Mesendoderm (in vitro differentiated cells): Measurements from ENCODE around the gene FRAT2.

Experiments
- DNase-seq: peaks from one replicate; pipeline ENCODE4 v3.0.0; 2013
- H2AK5ac ChIP-seq: 2 replicates; pipeline ENCODE4 v1.6.1; 2013; ENCODE audit warnings: low read length, inconsistent platforms
- H2BK120ac ChIP-seq: 2 replicates; pipeline ENCODE4 v1.6.1; 2013; ENCODE audit warnings: low read depth, mild to moderate bottlenecking, low read length, moderate library complexity, mixed read lengths
- H2BK15ac ChIP-seq: replicated peaks from 2 replicates; pipeline ENCODE4 v1.6.1; 2013; ENCODE audit warnings: low read depth, mild to moderate bottlenecking, moderate library complexity
- H2BK5ac ChIP-seq: 2 replicates; pipeline ENCODE4 v1.6.1; 2013; ENCODE audit warnings: low read length, inconsistent platforms
- H3K18ac ChIP-seq: 2 replicates; pipeline ENCODE4 v1.6.1; 2013; ENCODE audit warnings: mild to moderate bottlenecking, low read length, mixed read lengths
- H3K23ac ChIP-seq: one replicate; pipeline ENCODE4 v1.6.1; 2013; ENCODE audit warnings: low read length
- H3K27ac ChIP-seq: 2 replicates; pipeline ENCODE4 v1.5.1; 2013; ENCODE audit warnings: low read depth, mild to moderate bottlenecking, inconsistent platforms, low read length, moderate library complexity
- H3K27me3 ChIP-seq: 2 replicates; pipeline ENCODE4 v1.6.1; 2013; ENCODE audit warnings: low read length, control low read depth, mild to moderate bottlenecking, inconsistent platforms; ENCODE audit not compliant: insufficient read depth, poor library complexity
- H3K36me3 ChIP-seq: 2 replicates; pipeline ENCODE4 v1.6.1; 2013; ENCODE audit warnings: low read length, inconsistent platforms; ENCODE audit not compliant: control insufficient read depth, insufficient read depth
- H3K4ac ChIP-seq: one replicate; pipeline ENCODE4 v1.6.1; 2013; ENCODE audit warnings: low read depth, mild to moderate bottlenecking, low read length, moderate library complexity
- H3K4me1 ChIP-seq: 2 replicates; pipeline ENCODE4 v1.6.1; 2013; ENCODE audit warnings: low read depth, low read length, inconsistent platforms; ENCODE audit not compliant: control insufficient read depth
- H3K4me2 ChIP-seq: 2 replicates; pipeline ENCODE4 v1.6.1; 2013; ENCODE audit warnings: low read length
- H3K4me3 ChIP-seq: 2 replicates; pipeline ENCODE4 v1.5.1; 2013; ENCODE audit warnings: mild to moderate bottlenecking, low read length
- H3K56ac ChIP-seq: one replicate; pipeline ENCODE4 v1.6.1; 2013; ENCODE audit warnings: low read length
- H3K79me1 ChIP-seq: 2 replicates; pipeline ENCODE4 v1.6.1; 2013; ENCODE audit warnings: low read length, inconsistent platforms
- H3K79me2 ChIP-seq: 2 replicates; pipeline ENCODE4 v1.6.1; 2013; ENCODE audit warnings: mild to moderate bottlenecking, low read length; ENCODE audit not compliant: control insufficient read depth, insufficient read depth
- H3K9ac ChIP-seq: 2 replicates; pipeline ENCODE4 v1.6.1; 2013; ENCODE audit warnings: low read length, inconsistent platforms
- H4K5ac ChIP-seq: one replicate; pipeline ENCODE4 v1.6.1; 2013; ENCODE audit warnings: low read length
- H4K8ac ChIP-seq: one replicate; pipeline ENCODE4 v1.6.1; 2013; ENCODE audit warnings: low read depth, mild to moderate bottlenecking, control low read depth, low read length, moderate library complexity
- WGBS: extraction: QIAGEN DNeasy Blood & Tissue Kit; methylation state at CpG from one replicate; pipeline ENCODE4 v1.1.7; 2013; ENCODE audit warnings: low lambda C conversion rate, missing lambda C conversion rate; ENCODE audit not compliant: insufficient coverage; ENCODE audit errors: extremely low coverage; 5-methylcytosine and 5-hydroxymethylcytosine counted together

Gene FRAT2

GRCh38 chr10:97361537-97361901 is 27.0 kb upstream of the FRAT2 start:
- Histone ChIP-seq H2BK120ac (no peak overlapping the region), H4K8ac (no peak overlapping the region), H3K4me1 (no peaks in the 10 kb centered on the region), H3K36me3 (peaks cover 14% of the 10 kb centered on the region), H4K5ac (no peak overlapping the region), H3K4me3 (no peak overlapping the region), H3K9ac (no peak overlapping the region), H3K79me1 (no peaks in the 10 kb centered on the region), H3K18ac (no peak overlapping the region), H3K4me2 (no peak overlapping the region), H3K56ac (no peak overlapping the region), H3K4ac (no peak overlapping the region), H3K27me3 (no peaks in the 10 kb centered on the region), H2BK5ac (no peak overlapping the region), H2BK15ac (no peak overlapping the region), H3K23ac (no peak overlapping the region), H3K27ac (no peak overlapping the region), H2AK5ac (no peak overlapping the region), H3K79me2 (no peaks in the 10 kb centered on the region)
- no peak for DNase-seq
- no CpG with 5 or more reads among the region's 11 CpGs for WGBS

DNA sequence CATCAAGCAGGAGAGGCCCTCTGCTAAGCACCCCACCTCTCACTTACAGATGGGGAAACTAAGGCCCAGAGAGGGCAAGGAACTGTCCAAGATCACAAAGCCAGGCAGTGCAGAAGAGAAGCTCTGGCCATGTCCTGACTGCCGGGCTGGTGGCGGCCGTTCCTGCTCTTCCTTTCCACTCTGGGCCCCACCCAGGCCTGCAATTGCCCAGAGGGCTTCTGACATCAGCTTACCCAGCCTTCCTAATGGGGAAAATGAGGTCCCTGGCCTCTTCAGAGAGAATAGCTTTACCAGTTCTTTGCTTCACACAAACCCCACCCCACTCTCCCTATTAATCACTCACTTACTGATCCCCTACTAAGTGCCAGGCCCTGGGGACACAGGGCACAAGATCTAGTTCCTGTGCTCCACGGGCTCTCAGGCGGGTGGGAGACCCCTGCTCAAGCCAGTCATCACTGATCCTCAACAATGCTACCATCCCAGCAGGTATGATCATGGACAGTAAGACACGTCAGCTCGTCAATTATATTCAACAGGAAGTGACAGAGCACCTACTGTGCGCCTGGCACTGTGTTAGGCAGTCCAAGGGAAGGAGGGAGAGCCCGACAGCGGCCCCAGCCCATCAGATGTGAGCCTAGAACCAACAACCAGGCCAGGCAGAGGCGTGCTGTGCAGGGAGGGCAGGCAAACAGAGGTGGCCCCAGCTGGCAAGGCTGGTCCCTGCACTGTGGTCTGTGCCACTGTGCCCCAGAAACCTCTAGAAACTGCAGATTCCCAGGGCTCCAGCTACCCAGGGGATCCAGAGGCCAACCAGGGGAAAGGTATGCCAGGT is 26.4 kb upstream of the FRAT2 start:
- H3K23ac ChIP-seq: no peak overlapping the region
- H2BK120ac ChIP-seq: no peak overlapping the region
- no peaks in the 10 kb centered on the region for H3K27me3 ChIP-seq
- no peak overlapping the region for H3K27ac ChIP-seq
- no peak overlapping the region for H3K4me2 ChIP-seq
- DNase-seq: no peak
- H2AK5ac ChIP-seq: no peak overlapping the region
- no peak overlapping the region for H4K8ac ChIP-seq
- no peak overlapping the region for H3K4me3 ChIP-seq
- no peak overlapping the region for H3K9ac ChIP-seq
- H2BK15ac ChIP-seq: no peak overlapping the region
- WGBS: no CpG with 5 or more reads among the region's 11 CpGs
- H3K4ac ChIP-seq: no peak overlapping the region
- H3K56ac ChIP-seq: no peak overlapping the region
- H3K36me3 ChIP-seq: peaks cover 12% of the 10 kb centered on the region
- no peaks in the 10 kb centered on the region for H3K79me1 ChIP-seq
- no peak overlapping the region for H4K5ac ChIP-seq
- H3K4me1 ChIP-seq: no peaks in the 10 kb centered on the region
- H3K79me2 ChIP-seq: no peaks in the 10 kb centered on the region
- H3K18ac ChIP-seq: no peak overlapping the region
- H2BK5ac ChIP-seq: no peak overlapping the region

DNA sequence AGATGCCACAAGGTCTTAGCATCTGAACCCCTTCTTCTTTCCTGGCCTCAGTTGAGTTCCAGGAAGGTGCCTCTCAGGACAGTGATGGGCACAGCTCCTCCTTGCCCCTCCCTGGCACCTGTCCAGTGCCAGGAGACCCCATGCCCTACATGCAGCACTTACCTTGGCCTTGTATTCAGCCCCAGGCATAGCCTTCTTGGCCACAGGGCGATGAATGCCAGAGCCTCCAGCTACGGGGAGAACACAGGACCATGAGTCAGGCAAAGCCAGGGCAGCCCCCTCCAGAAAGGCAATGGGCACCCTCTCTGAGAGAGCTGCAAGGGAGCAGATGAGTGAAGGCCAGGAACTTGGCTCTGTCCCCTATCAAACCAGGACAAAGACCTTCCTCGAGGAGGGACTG is 24.3 kb upstream of the FRAT2 start:
- H3K36me3 ChIP-seq: peaks cover 9% of the 10 kb centered on the region
- no peak overlapping the region for H3K56ac ChIP-seq
- H3K79me2 ChIP-seq: no peaks in the 10 kb centered on the region
- H3K79me1 ChIP-seq: no peaks in the 10 kb centered on the region
- DNase-seq: no peak
- no peak overlapping the region for H4K8ac ChIP-seq
- no peak overlapping the region for H2BK120ac ChIP-seq
- no peak overlapping the region for H2BK15ac ChIP-seq
- no peak overlapping the region for H3K4me3 ChIP-seq
- no CpG with 5 or more reads among the region's 3 CpGs for WGBS
- H3K4me1 ChIP-seq: no peaks in the 10 kb centered on the region
- no peak overlapping the region for H2BK5ac ChIP-seq
- H3K4ac ChIP-seq: no peak overlapping the region
- H3K9ac ChIP-seq: no peak overlapping the region
- no peaks in the 10 kb centered on the region for H3K27me3 ChIP-seq
- H4K5ac ChIP-seq: no peak overlapping the region
- no peak overlapping the region for H3K23ac ChIP-seq
- no peak overlapping the region for H3K4me2 ChIP-seq
- no peak overlapping the region for H2AK5ac ChIP-seq
- no peak overlapping the region for H3K18ac ChIP-seq
- H3K27ac ChIP-seq: no peak overlapping the region

- no peaks in the 10 kb centered on the region for H3K79me1 ChIP-seq
- no CpG with 5 or more reads among the region's 4 CpGs for WGBS
- no peak overlapping the region for H3K4me3 ChIP-seq
- no peak overlapping the region for H2BK15ac ChIP-seq
- H3K23ac ChIP-seq: no peak overlapping the region
- DNase-seq: no peak
- H3K9ac ChIP-seq: no peak overlapping the region
- no peaks in the 10 kb centered on the region for H3K27me3 ChIP-seq
- no peaks in the 10 kb centered on the region for H3K79me2 ChIP-seq
- H2AK5ac ChIP-seq: no peak overlapping the region
- H3K27ac ChIP-seq: no peak overlapping the region
- no peaks in the 10 kb centered on the region for H3K4me1 ChIP-seq
- no peak overlapping the region for H3K4me2 ChIP-seq
- no peak overlapping the region for H3K18ac ChIP-seq
- no peak overlapping the region for H3K4ac ChIP-seq
- no peak overlapping the region for H2BK120ac ChIP-seq
- H4K5ac ChIP-seq: no peak overlapping the region
- no peak overlapping the region for H2BK5ac ChIP-seq
- no peak overlapping the region for H4K8ac ChIP-seq
- H3K56ac ChIP-seq: no peak overlapping the region
- H3K36me3 ChIP-seq: peaks cover 8% of the 10 kb centered on the region
Measured at GRCh38 chr10:97358349-97358748, 23.8 kb upstream of the FRAT2 start.

DNA sequence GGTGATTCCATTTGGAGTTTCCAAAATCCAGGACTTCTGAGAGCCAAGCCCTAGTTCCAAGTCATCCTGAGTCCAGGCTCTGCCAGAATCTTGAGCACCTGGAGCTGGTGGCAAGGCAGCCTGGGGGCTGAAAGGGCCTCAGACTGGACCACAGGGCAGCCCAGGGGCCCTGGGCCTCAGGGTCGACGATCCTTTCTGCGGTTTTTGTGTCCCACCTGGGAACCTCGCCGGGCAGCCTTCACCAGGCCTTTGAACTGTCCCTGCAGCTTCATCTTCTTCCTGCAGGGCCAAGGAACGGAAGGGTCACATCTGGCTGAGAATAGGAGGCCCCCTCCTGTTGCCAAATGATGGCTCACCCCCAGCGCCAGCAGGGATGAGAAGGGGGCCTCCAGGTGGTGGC is 22.4 kb upstream of the FRAT2 start:
- Histone ChIP-seq H2BK120ac (no peak overlapping the region), H4K5ac (no peak overlapping the region), H3K9ac (no peak overlapping the region), H3K4ac (no peak overlapping the region), H3K79me2 (no peaks in the 10 kb centered on the region), H4K8ac (no peak overlapping the region), H3K27ac (no peak overlapping the region), H3K36me3 (peaks cover 1% of the 10 kb centered on the region), H3K23ac (no peak overlapping the region), H3K4me3 (no peak overlapping the region), H2BK5ac (no peak overlapping the region), H3K18ac (no peak overlapping the region), H3K79me1 (no peaks in the 10 kb centered on the region), H3K4me1 (no peaks in the 10 kb centered on the region), H2AK5ac (no peak overlapping the region), H2BK15ac (no peak overlapping the region), H3K27me3 (no peaks in the 10 kb centered on the region), H3K4me2 (no peak overlapping the region), H3K56ac (no peak overlapping the region)
- WGBS: no CpG with 5 or more reads among the region's 7 CpGs
- DNase-seq: no peak
